Hindlimb muscle (tissue), 1 donor: ENCODE results near the gene TCOF1. TPM values are rescaled to one million over a fixed set of nuclear protein-coding genes. Genes with fewer than 3 reads are reported as not detected.

Experiments used
- DNase-seq: peaks from one replicate; pipeline ENCODE4 v3.0.0-alpha.2; 2013
- polyA plus RNA-seq: library from polyadenylated mRNA; unstranded; fragments of 120-200 nt; gene quantifications from one replicate; pipeline ENCODE4 v1.2.1, GENCODE V29; 2013; ENCODE audit not compliant: insufficient read length

Gene TCOF1
- polyA plus RNA-seq, 1 donor, result 23.5 TPM

- DNase-seq, result no peak
Measured at GRCh38 chr5:150391064-150391834, 33.8 kb downstream of the TCOF1 start.

GRCh38 chr5:150391986-150392385 lies 34.5 kb downstream of the TCOF1 start:
- DNase-seq, result no peak

- DNase-seq, result no peak
Measured at GRCh38 chr5:150392680-150393079, 35.2 kb downstream of the TCOF1 start.

- no peak for DNase-seq
Measured at GRCh38 chr5:150393096-150393645, 35.7 kb downstream of the TCOF1 start.

- DNase-seq, result no peak
Measured at GRCh38 chr5:150394131-150394530, 36.6 kb downstream of the TCOF1 start.

- DNase-seq, result no peak
Measured at GRCh38 chr5:150394912-150395687, 37.6 kb downstream of the TCOF1 start.

GRCh38 chr5:150395688-150395975 lies 38.1 kb downstream of the TCOF1 start:
- DNase-seq, result no peak

- DNase-seq, result no peak
Measured at GRCh38 chr5:150396267-150396666, 38.8 kb downstream of the TCOF1 start.

GRCh38 chr5:150397146-150397781 lies 39.8 kb downstream of the TCOF1 start:
- no peak for DNase-seq

GRCh38 chr5:150397782-150398721 lies 40.6 kb downstream of the TCOF1 start:
- DNase-seq, result no peak

- no peak for DNase-seq
Measured at GRCh38 chr5:150398722-150399523, 41.4 kb downstream of the TCOF1 start.

- no peak for DNase-seq
Measured at GRCh38 chr5:150399524-150400211, 42.2 kb downstream of the TCOF1 start.

GRCh38 chr5:150400316-150401075 lies 43.0 kb downstream of the TCOF1 start:
- DNase-seq, result no peak

- no peak for DNase-seq
Measured at GRCh38 chr5:150401076-150401375, 43.5 kb downstream of the TCOF1 start.

- no peak for DNase-seq
Measured at GRCh38 chr5:150401376-150402228, 44.1 kb downstream of the TCOF1 start.

- no peak for DNase-seq
Measured at GRCh38 chr5:150402229-150402773, 44.8 kb downstream of the TCOF1 start.

GRCh38 chr5:150402901-150403342 lies 45.4 kb downstream of the TCOF1 start:
- no peak for DNase-seq

- no peak for DNase-seq
Measured at GRCh38 chr5:150404121-150404520, 46.6 kb downstream of the TCOF1 start.

- DNase-seq, result no peak
Measured at GRCh38 chr5:150404535-150404934, 47.0 kb downstream of the TCOF1 start.
